CD14-positive monocyte (primary cell): ENCODE results near the gene MFRP. TPM values are rescaled to one million over a fixed set of nuclear protein-coding genes. Genes with fewer than 3 reads are reported as not detected.

Experiments used
- DNase-seq, 3 donors: peaks; one replicate each; pipeline ENCODE4 v3.0.0-alpha.2; 2011 to 2022
- H2AFZ ChIP-seq: 2 replicates; pipeline ENCODE4 v1.6.0; 2012; ENCODE audit warnings: mild to moderate bottlenecking, low read depth, low read length, inconsistent platforms; ENCODE audit not compliant: insufficient read depth, poor library complexity, severe bottlenecking
- H3K27ac ChIP-seq, 2 donors: 1 replicate in 1 of 2; 2 replicates in 1 of 2; pipeline ENCODE4 v1.5.1; 2012 to 2013; ENCODE audit warnings: low read length in 2 of 2, control low read depth in 1 of 2, inconsistent platforms in 1 of 2, low read depth in 1 of 2, mild to moderate bottlenecking in 1 of 2
- H3K27me3 ChIP-seq, 2 donors: one replicate each; pipeline versions ENCODE4 v1.6.0 to v1.6.1; 2011 to 2013; ENCODE audit warnings: low read length in 2 of 2; ENCODE audit not compliant: control insufficient read depth in 2 of 2, insufficient read depth in 2 of 2
- H3K36me3 ChIP-seq, 2 donors: replicated peaks in 1 of 2; 1 replicate in 1 of 2; 2 replicates in 1 of 2; pipeline versions ENCODE4 v1.5.1 to v1.6.1; 2012 to 2013; ENCODE audit warnings: low read length in 2 of 2, control low read depth in 1 of 2, inconsistent platforms in 1 of 2, mild to moderate bottlenecking in 1 of 2; ENCODE audit not compliant: insufficient read depth in 2 of 2, control insufficient read depth in 1 of 2
- H3K4me1 ChIP-seq, 2 donors: 1 replicate in 1 of 2; 2 replicates in 1 of 2; pipeline versions ENCODE4 v1.5.1 to v1.6.1; 2012 to 2013; ENCODE audit warnings: low read length in 2 of 2, control low read depth in 1 of 2, inconsistent platforms in 1 of 2, mild to moderate bottlenecking in 1 of 2, moderate library complexity in 1 of 2; ENCODE audit not compliant: insufficient read depth in 2 of 2, control insufficient read depth in 1 of 2
- H3K4me2 ChIP-seq: replicated peaks from 2 replicates; pipeline ENCODE3; 2012; ENCODE audit warnings: low read length, moderate library complexity, mild to moderate bottlenecking; ENCODE audit not compliant: poor library complexity, severe bottlenecking; ENCODE audit errors: extremely low read depth
- H3K4me3 ChIP-seq, 3 experiments: fragments of 200-600 bp in 1 of 3; sonication (generic) in 1 of 3; replicated peaks in 1 of 3; 1 replicate in 2 of 3; 2 replicates in 1 of 3; pipeline ENCODE4 v1.5.1; 2011 to 2013; ENCODE audit warnings: low read length in 3 of 3, mild to moderate bottlenecking in 3 of 3, control low read depth in 2 of 3, low read depth in 2 of 3, inconsistent platforms in 1 of 3, moderate library complexity in 1 of 3
- H3K79me2 ChIP-seq: 2 replicates; pipeline ENCODE4 v1.6.0; 2012; ENCODE audit warnings: mild to moderate bottlenecking, control low read depth, inconsistent platforms, low read length, moderate library complexity; ENCODE audit not compliant: insufficient read depth
- H3K9ac ChIP-seq: 2 replicates; pipeline ENCODE4 v1.6.0; 2017; ENCODE audit warnings: low read length, mild to moderate bottlenecking; ENCODE audit not compliant: insufficient read depth, poor library complexity, severe bottlenecking
- H3K9me3 ChIP-seq, 2 donors: replicated peaks in 1 of 2; 1 replicate in 1 of 2; 2 replicates in 1 of 2; pipeline versions ENCODE4 v1.5.1 to v1.6.1; 2012 to 2013; ENCODE audit warnings: low read length in 2 of 2, control low read depth in 1 of 2; ENCODE audit not compliant: control insufficient read depth in 1 of 2, insufficient read depth in 1 of 2
- H4K20me1 ChIP-seq: 2 replicates; pipeline ENCODE4 v1.6.0; 2012; ENCODE audit warnings: mild to moderate bottlenecking, low read length, control low read depth, moderate library complexity; ENCODE audit not compliant: insufficient read depth
- H3K27ac Mint-ChIP-seq, 7 donors: one replicate each; pipeline ENCODE4 v1.8.0; 2020; ENCODE audit warnings: mild to moderate bottlenecking in 7 of 7, mixed read lengths in 7 of 7, moderate library complexity in 6 of 7, inconsistent platforms in 2 of 7
- H3K27me3 Mint-ChIP-seq, 3 donors: one replicate each; pipeline ENCODE4 v1.8.0; 2021 to 2022; ENCODE audit warnings: low read depth in 3 of 3, mild to moderate bottlenecking in 3 of 3, mixed read lengths in 3 of 3, moderate library complexity in 3 of 3, inconsistent platforms in 1 of 3
- H3K36me3 Mint-ChIP-seq, 2 donors: one replicate each; pipeline ENCODE4 v1.8.0; 2020; ENCODE audit warnings: mixed read lengths in 2 of 2, inconsistent platforms in 1 of 2, mild to moderate bottlenecking in 1 of 2
- H3K4me1 Mint-ChIP-seq: one replicate; pipeline ENCODE4 v1.8.0; 2020; ENCODE audit warnings: mild to moderate bottlenecking, mixed read lengths
- H3K4me3 Mint-ChIP-seq, 2 donors: one replicate each; pipeline ENCODE4 v1.8.0; 2020; ENCODE audit warnings: mild to moderate bottlenecking in 2 of 2, mixed read lengths in 2 of 2, moderate library complexity in 1 of 2
- H3K9me3 Mint-ChIP-seq, 7 donors: one replicate each; pipeline ENCODE4 v1.8.0; 2020 to 2022; ENCODE audit warnings: mixed read lengths in 7 of 7, mild to moderate bottlenecking in 6 of 7, moderate library complexity in 6 of 7, inconsistent platforms in 2 of 7
- whole genome bisulfite sequencing: methylation state at CpG from one replicate; pipeline ENCODE4 v1.1.5; 2013; ENCODE audit warnings: missing lambda C conversion rate; ENCODE audit not compliant: insufficient coverage; 5-methylcytosine and 5-hydroxymethylcytosine counted together
- intact Hi-C, 2 donors: fragments of 100-400 bp; cut with micrococcal nuclease; formaldehyde crosslinking; loops; one replicate each; pipeline versions ENCODE4 v1.15.0 to v1.15.1; 2023
- polyA plus RNA-seq, 3 donors: library from polyadenylated mRNA; depleted of rRNA in 1 of 3; unstranded in 2 of 3; stranded (reverse) in 1 of 3; fragments of 300-500 nt in 2 of 3; fragments of >200 nt in 1 of 3; fragmentation: Illumina TruSeq in 2 of 3; gene quantifications; 1 replicate in 2 of 3; 2 replicates in 1 of 3; pipeline ENCODE4 v1.2.3, GENCODE V29; 2012 to 2021
- TF ChIP-seq, protein P1 (sequence below): fragments of 200-600 bp; IDR thresholded peaks from one replicate; pipeline ENCODE4 v1.8.0; 2022; ENCODE audit warnings: antibody characterized with exemption, mild to moderate bottlenecking

The MFRP gene
- polyA plus RNA-seq, 3 donors, result not detected

DNA sequence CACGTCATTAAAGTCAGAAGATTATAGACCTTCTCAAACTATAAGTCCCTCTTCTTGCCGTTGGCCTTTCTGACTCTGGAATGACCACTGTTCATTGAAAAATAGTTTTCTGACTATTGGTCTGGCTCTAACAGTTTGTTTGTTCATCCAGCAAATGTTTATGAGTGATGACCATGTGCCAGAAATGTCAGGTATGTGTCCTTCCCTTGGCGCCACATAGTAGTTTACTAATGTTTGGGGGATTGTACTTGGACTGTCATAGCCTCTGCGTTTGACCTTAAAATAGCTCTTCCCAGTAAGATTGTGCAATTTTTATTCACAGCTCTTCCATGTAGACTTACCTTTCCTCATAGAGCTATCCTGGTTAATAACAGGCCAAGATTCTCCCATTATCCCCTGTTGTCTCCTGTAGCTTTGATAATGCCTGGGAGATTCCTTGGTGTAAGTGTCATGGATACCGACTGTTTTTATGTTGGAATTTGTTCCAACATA, 43.2 kb downstream of the MFRP start:
- intact Hi-C loops, result no loop called here
- WGBS, result no CpG with 5 or more reads among the region's 5 CpGs
- no peaks in the 10 kb centered on the region for H3K27me3 ChIP-seq
- H3K27ac ChIP-seq, result no peak overlapping the region
- H3K79me2 ChIP-seq, result peaks cover 4% of the 10 kb centered on the region
- no peak overlapping the region for H3K4me3 ChIP-seq
- TF ChIP-seq, protein P1, sequence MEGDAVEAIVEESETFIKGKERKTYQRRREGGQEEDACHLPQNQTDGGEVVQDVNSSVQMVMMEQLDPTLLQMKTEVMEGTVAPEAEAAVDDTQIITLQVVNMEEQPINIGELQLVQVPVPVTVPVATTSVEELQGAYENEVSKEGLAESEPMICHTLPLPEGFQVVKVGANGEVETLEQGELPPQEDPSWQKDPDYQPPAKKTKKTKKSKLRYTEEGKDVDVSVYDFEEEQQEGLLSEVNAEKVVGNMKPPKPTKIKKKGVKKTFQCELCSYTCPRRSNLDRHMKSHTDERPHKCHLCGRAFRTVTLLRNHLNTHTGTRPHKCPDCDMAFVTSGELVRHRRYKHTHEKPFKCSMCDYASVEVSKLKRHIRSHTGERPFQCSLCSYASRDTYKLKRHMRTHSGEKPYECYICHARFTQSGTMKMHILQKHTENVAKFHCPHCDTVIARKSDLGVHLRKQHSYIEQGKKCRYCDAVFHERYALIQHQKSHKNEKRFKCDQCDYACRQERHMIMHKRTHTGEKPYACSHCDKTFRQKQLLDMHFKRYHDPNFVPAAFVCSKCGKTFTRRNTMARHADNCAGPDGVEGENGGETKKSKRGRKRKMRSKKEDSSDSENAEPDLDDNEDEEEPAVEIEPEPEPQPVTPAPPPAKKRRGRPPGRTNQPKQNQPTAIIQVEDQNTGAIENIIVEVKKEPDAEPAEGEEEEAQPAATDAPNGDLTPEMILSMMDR, result no peak
- H3K4me1 ChIP-seq, result no peaks in the 10 kb centered on the region
- Mint-ChIP-seq H3K4me3 (no peak overlapping the region), H3K27ac (no peak overlapping the region), H3K27me3 (peaks cover 0 to 3% (median 0%) of the 10 kb centered on the region in 3 donors), H3K36me3 (peaks cover 90 to 98% of the 10 kb centered on the region in 2 donors), H3K4me1 (no peaks in the 10 kb centered on the region), H3K9me3 (no peaks in the 10 kb centered on the region)
- H4K20me1 ChIP-seq, result peaks cover 91% of the 10 kb centered on the region
- H2AFZ ChIP-seq, result no peak overlapping the region
- H3K4me2 ChIP-seq, result no peak overlapping the region
- no peaks in the 10 kb centered on the region for H3K9me3 ChIP-seq
- DNase-seq, result no peak
- H3K36me3 ChIP-seq, result peaks cover 95 to 100% of the 10 kb centered on the region in 2 donors
- H3K9ac ChIP-seq, result no peak overlapping the region

GRCh38 chr11:119300198-119300964, 46.1 kb downstream of the MFRP start:
- Histone ChIP-seq H3K9me3 (no peaks in the 10 kb centered on the region), H3K4me1 (no peaks in the 10 kb centered on the region), H3K27me3 (no peaks in the 10 kb centered on the region), H3K4me3 (no peak overlapping the region), H3K79me2 (peaks cover 4% of the 10 kb centered on the region), H3K4me2 (no peak overlapping the region), H2AFZ (no peak overlapping the region), H4K20me1 (peaks cover 97% of the 10 kb centered on the region), H3K36me3 (peaks cover 97 to 100% of the 10 kb centered on the region in 2 donors), H3K27ac (peak overlapping the region in 1 of 2 donors; percentile 18), H3K9ac (no peak overlapping the region)
- intact Hi-C loops, result no loop called here
- TF ChIP-seq, protein P1, result no peak
- DNase-seq, result no peak
- Mint-ChIP-seq H3K4me3 (no peak overlapping the region), H3K27me3 (peaks cover 0 to 3% (median 0%) of the 10 kb centered on the region in 3 donors), H3K27ac (peak overlapping the region in 1 of 7 donors; percentile 60), H3K9me3 (no peaks in the 10 kb centered on the region), H3K4me1 (no peaks in the 10 kb centered on the region), H3K36me3 (peaks cover 98 to 100% of the 10 kb centered on the region in 2 donors)
- WGBS, result no CpG with 5 or more reads among the region's 3 CpGs
